DND-41 (cell line): Measurements from ENCODE around the gene GRID1.

Experiments
- EZH2 ChIP-seq: IDR thresholded peaks from 3 replicates; pipeline ENCODE4 v1.6.1; 2012; ENCODE audit warnings: borderline replicate concordance, low read depth, mild to moderate bottlenecking, moderate library complexity, low read length, inconsistent platforms; ENCODE audit not compliant: severe bottlenecking
- TF ChIP-seq, protein P1 (sequence below): IDR thresholded peaks from 2 replicates; pipeline ENCODE4 v1.5.1; 2012; ENCODE audit warnings: borderline replicate concordance, low read length, moderate library complexity, mild to moderate bottlenecking; ENCODE audit not compliant: poor library complexity, severe bottlenecking; ENCODE audit errors: extremely low read depth

DNA sequence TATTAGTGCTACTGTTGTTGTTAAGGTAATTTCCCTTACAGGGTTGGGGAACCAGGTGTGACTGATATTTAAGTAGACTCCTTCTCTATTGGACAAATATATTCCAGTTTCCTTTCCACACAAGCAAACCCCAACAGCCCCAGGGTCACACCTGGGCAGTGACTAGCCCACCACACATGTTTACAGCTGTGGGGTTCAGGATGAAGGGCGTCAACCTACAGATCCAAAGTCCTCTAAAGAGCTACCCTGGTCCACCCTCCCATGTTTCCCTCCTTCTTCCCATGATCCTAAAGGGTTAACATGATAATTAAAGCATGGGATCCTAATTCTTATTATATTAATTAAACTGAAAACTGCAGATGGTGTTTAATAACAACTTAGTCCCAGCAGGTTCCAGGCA, 701.5 kb downstream of the GRID1 start:
- TF ChIP-seq, protein P1, sequence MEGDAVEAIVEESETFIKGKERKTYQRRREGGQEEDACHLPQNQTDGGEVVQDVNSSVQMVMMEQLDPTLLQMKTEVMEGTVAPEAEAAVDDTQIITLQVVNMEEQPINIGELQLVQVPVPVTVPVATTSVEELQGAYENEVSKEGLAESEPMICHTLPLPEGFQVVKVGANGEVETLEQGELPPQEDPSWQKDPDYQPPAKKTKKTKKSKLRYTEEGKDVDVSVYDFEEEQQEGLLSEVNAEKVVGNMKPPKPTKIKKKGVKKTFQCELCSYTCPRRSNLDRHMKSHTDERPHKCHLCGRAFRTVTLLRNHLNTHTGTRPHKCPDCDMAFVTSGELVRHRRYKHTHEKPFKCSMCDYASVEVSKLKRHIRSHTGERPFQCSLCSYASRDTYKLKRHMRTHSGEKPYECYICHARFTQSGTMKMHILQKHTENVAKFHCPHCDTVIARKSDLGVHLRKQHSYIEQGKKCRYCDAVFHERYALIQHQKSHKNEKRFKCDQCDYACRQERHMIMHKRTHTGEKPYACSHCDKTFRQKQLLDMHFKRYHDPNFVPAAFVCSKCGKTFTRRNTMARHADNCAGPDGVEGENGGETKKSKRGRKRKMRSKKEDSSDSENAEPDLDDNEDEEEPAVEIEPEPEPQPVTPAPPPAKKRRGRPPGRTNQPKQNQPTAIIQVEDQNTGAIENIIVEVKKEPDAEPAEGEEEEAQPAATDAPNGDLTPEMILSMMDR = no peak
- TF ChIP-seq EZH2 = no peak
